Esophagus muscularis mucosa (tissue), 4 donors: ENCODE results near the gene CPA4. TPM values are rescaled to one million over a fixed set of nuclear protein-coding genes. Genes with fewer than 3 reads are reported as not detected.

Source experiments
- DNase-seq: peaks from one replicate; pipeline ENCODE4 v3.0.0-alpha.2; 2017; ENCODE audit errors: extremely low spot score
- H3K27ac ChIP-seq, 4 donors: fragments of 200-600 bp; sonication (generic); replicated peaks in 1 of 4; 1 replicate in 3 of 4; 2 replicates in 1 of 4; pipeline ENCODE4 v1.5.1; 2016 to 2019; ENCODE audit warnings: mild to moderate bottlenecking in 1 of 4
- H3K27me3 ChIP-seq, 4 donors: fragments of 200-600 bp; sonication (generic); one replicate each; pipeline versions ENCODE4 v1.5.1 to v1.6.0; 2016 to 2019
- H3K36me3 ChIP-seq, 4 donors: fragments of 200-600 bp; sonication (generic); one replicate each; pipeline ENCODE4 v1.5.1; 2016 to 2019
- H3K4me1 ChIP-seq, 4 donors: fragments of 200-600 bp; sonication (generic); one replicate each; pipeline ENCODE4 v1.5.1; 2016 to 2019
- H3K4me3 ChIP-seq, 4 donors: fragments of 200-600 bp; sonication (generic); 1 replicate in 2 of 4; 2 replicates in 2 of 4; pipeline ENCODE4 v1.5.1; 2016 to 2019; ENCODE audit warnings: mild to moderate bottlenecking in 4 of 4, moderate library complexity in 1 of 4
- H3K9me3 ChIP-seq, 4 donors: fragments of 200-600 bp; sonication (generic); 1 replicate in 3 of 4; 2 replicates in 1 of 4; pipeline ENCODE4 v1.5.1; 2016 to 2019
- EP300 ChIP-seq: sonication (generic); formaldehyde crosslinking; IDR thresholded peaks from one replicate; pipeline ENCODE4 v1.6.1; 2017; ENCODE audit warnings: antibody characterized with exemption
- POLR2A ChIP-seq: fragments of 450-650 bp; IDR thresholded peaks from one replicate; pipeline ENCODE4 v1.6.1; 2017; ENCODE audit warnings: antibody characterized with exemption, moderate library complexity, mild to moderate bottlenecking, low read depth
- POLR2AphosphoS5 ChIP-seq, 2 donors: sonication (generic); formaldehyde crosslinking; IDR thresholded peaks; one replicate each; pipeline ENCODE4 v1.6.1; 2017; ENCODE audit warnings: antibody characterized with exemption in 2 of 2
- WGBS: methylation state at CpG from one replicate; pipeline ENCODE4 v1.1.5; 2018; 5-methylcytosine and 5-hydroxymethylcytosine counted together
- intact Hi-C: fragments of 100-400 bp; cut with DNase I; formaldehyde crosslinking; loops from one replicate; pipeline ENCODE4 v1.15.1; 2023
- total RNA-seq, 4 donors: library from RNA; depleted of rRNA; stranded (reverse); fragments of >200 nt; gene quantifications; one replicate each; pipeline versions ENCODE4 v1.1.0 to v1.2.1, GENCODE V29; 2016
- TF ChIP-seq, protein P1 (sequence below), 3 experiments: fragments of 200-600 bp in 2 of 3; fragments of 450-650 bp in 1 of 3; sonication (generic) in 2 of 3; IDR thresholded peaks; one replicate each; pipeline ENCODE4 v1.5.1; 2017 to 2019; ENCODE audit warnings: antibody characterized with exemption in 3 of 3, mild to moderate bottlenecking in 2 of 3, moderate library complexity in 1 of 3

CPA4 gene
- total RNA-seq, 4 donors from 2014 or later, result not detected

DNA sequence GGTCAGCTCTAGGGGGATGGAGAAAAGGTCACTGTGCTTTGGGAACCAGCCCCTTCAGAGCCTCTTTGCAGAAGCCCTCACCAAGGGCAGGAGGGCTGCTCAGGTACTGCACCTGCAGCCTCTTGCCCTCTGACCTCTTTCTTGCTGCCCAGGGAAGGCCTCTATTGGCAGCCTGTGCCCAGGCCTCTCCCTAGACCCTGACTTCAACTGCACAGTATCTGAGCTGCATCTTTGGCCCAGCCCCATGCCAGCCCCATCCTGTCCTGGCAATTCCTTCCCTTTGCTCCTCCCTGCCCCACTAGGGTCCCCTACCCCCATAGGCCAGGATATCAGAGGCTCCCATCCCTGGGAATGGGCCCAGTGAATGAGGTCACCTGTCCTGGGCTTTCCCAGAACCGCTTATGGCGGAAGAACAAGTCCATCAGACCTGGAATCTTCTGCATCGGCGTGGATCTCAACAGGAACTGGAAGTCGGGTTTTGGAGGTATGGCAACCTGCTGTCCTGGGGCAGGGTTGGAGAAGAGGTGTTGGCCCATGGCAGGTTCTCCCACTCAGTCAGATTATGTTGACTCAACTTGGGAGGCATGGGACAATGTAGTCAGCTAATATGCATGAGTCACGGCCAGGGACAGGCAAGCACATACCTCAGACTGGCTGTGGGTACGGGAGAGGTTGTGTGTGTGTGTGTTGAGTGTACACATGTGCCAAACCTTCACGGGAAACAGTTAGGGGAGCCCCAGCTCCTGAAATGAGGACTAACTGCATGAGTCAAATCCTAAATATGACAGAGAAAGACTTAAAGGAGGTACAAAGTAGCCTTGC, 70.3 kb downstream of the CPA4 start:
- Histone ChIP-seq H3K36me3 (no peaks in the 10 kb centered on the region), H3K9me3 (peaks cover 0 to 11% (median 4%) of the 10 kb centered on the region in 4 donors), H3K27me3 (no peaks in the 10 kb centered on the region), H3K4me3 (no peak overlapping the region), H3K27ac (no peak overlapping the region), H3K4me1 (peaks cover 0 to 6% (median 0%) of the 10 kb centered on the region in 4 donors)
- TF ChIP-seq POLR2AphosphoS5 (IDR thresholded peaks at IDR 0.05) (no peak), POLR2A (no peak), EP300 (no peak)
- TF ChIP-seq, protein P1, sequence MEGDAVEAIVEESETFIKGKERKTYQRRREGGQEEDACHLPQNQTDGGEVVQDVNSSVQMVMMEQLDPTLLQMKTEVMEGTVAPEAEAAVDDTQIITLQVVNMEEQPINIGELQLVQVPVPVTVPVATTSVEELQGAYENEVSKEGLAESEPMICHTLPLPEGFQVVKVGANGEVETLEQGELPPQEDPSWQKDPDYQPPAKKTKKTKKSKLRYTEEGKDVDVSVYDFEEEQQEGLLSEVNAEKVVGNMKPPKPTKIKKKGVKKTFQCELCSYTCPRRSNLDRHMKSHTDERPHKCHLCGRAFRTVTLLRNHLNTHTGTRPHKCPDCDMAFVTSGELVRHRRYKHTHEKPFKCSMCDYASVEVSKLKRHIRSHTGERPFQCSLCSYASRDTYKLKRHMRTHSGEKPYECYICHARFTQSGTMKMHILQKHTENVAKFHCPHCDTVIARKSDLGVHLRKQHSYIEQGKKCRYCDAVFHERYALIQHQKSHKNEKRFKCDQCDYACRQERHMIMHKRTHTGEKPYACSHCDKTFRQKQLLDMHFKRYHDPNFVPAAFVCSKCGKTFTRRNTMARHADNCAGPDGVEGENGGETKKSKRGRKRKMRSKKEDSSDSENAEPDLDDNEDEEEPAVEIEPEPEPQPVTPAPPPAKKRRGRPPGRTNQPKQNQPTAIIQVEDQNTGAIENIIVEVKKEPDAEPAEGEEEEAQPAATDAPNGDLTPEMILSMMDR (IDR thresholded peaks at IDR 0.05), result no peak
- DNase-seq, result no peak
- intact Hi-C loops, result no loop called here
- WGBS, result 85% methylated on average over 8 of the region's 8 CpGs

DNA sequence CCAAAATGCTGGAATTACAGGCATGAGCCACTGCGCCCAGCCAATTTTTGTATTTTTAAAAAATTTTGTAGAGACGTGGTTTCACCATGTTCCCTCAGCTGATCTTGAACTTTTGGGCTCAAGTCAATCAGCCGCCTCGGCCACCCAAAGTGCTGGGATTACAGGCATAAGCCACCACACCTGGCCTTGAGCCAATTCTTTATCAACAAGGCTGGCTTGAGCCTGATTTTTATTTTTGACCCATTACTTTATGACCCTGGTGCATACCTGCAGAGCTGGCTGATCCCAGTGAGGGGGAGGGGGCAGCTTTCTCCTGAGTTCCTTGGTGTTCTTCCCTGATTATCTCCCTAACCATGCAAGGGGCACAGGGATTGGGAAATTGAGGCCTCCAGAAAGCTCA, 71.5 kb downstream of the CPA4 start:
- DNase-seq, result no peak
- TF ChIP-seq, protein P1 (IDR thresholded peaks at IDR 0.05), result no peak
- TF ChIP-seq POLR2A (no peak), EP300 (no peak), POLR2AphosphoS5 (IDR thresholded peaks at IDR 0.05) (no peak)
- intact Hi-C loops, result no loop called here
- WGBS, result 95% methylated on average over 4 of the region's 4 CpGs
- Histone ChIP-seq H3K27me3 (no peaks in the 10 kb centered on the region), H3K4me3 (no peak overlapping the region), H3K9me3 (peaks cover 0 to 8% (median 3%) of the 10 kb centered on the region in 4 donors), H3K27ac (no peak overlapping the region), H3K4me1 (peaks cover 0 to 13% (median 8%) of the 10 kb centered on the region in 4 donors), H3K36me3 (no peaks in the 10 kb centered on the region)

DNA sequence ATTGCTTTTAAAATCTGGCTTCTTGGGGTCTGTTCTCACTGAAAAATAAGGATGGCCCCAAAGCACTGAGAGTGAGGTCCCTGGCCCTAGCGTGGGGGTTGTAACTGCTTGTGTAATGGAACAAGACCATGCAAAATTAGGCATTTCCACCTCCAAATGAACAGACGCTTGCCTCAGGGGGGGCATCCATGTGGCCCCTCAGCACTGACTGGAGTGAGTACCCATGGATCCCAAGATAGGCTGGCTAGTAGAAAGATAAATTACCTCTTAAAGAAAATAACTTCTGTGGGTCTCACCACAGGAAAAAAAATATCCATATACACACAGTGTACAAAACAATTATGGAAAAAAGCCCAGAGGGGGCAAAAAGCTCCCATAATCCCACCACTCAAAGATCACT, 72.1 kb downstream of the CPA4 start:
- intact Hi-C loops, result no loop called here
- Histone ChIP-seq H3K9me3 (peaks cover 0 to 2% (median 0%) of the 10 kb centered on the region in 4 donors), H3K27ac (no peak overlapping the region), H3K4me3 (no peak overlapping the region), H3K4me1 (peaks cover 0 to 19% (median 14%) of the 10 kb centered on the region in 4 donors), H3K36me3 (no peaks in the 10 kb centered on the region), H3K27me3 (no peaks in the 10 kb centered on the region)
- WGBS, result 88% methylated on average over 2 of the region's 2 CpGs
- DNase-seq, result no peak
- TF ChIP-seq, protein P1 (IDR thresholded peaks at IDR 0.05), result no peak

DNA sequence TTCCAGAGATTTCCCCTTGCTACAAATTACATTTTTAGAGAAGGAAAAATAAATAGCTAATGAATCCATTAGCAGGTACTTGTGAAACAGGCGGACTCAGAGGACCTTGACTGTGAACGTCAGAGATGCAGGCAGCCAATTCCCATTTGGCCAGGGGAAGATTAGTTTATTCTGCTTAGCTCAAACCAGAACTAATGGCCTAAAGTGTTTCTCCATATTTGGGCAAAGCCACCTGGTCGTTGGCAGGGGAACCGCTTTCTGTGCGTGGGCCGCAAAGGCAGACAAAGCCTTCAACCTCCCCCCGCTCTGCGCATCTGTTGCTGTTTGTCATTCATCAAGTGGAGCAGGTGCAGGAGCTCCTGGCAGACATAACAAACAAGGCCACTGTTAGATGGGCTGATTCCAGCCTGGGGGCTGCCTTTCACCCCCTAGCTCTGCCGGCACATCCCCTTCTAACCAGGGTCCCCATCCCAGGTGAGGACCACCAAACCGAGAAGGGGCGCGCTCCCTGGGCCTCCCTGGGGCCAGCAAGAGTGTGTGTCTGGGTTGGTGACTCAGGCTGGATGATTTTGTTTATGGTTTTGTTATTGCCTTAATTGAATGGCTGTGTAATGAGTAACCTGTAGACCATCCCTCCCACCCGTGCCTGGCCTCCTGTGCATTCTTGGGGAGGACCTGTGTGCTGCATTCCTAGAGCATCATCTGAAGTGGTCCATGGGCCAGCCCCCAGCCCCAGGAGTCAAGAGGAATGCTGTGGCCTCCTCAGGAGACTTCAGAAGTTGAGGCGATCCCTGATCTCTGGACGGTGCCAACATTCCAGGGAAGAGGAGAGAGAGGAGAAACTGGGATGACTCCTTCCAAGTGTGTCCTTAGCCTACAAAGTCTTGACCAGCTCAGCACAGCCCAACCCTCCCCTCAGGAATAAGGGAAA, 72.8 kb downstream of the CPA4 start:
- H3K27me3 ChIP-seq, result no peaks in the 10 kb centered on the region
- no peak for DNase-seq
- H3K4me3 ChIP-seq, result no peak overlapping the region
- H3K9me3 ChIP-seq, result no peaks in the 10 kb centered on the region
- WGBS, result 75% methylated on average over 11 of the region's 15 CpGs
- intact Hi-C loops, result no loop called here
- H3K27ac ChIP-seq, result no peak overlapping the region
- H3K4me1 ChIP-seq, result peaks cover 0 to 26% (median 19%) of the 10 kb centered on the region in 4 donors
- TF ChIP-seq POLR2A (no peak), POLR2AphosphoS5 (IDR thresholded peaks at IDR 0.05) (no peak), EP300 (no peak)
- TF ChIP-seq, protein P1 (IDR thresholded peaks at IDR 0.05), result no peak
- H3K36me3 ChIP-seq, result no peaks in the 10 kb centered on the region
